Neural progenitor cell (in vitro differentiated cells): Measurements from ENCODE around the gene C4BPA.

Experiments
- CTCF ChIP-seq: fragments of 200-600 bp; sonication (generic); IDR thresholded peaks from 2 replicates; pipeline ENCODE4 v1.5.1; 2017; ENCODE audit warnings: antibody characterized with exemption, mild to moderate bottlenecking
- EZH2phosphoT487 ChIP-seq: fragments of 200-600 bp; sonication (generic); IDR thresholded peaks from 2 replicates; pipeline ENCODE4 v1.6.1; 2017; ENCODE audit warnings: antibody characterized with exemption

- TF ChIP-seq EZH2phosphoT487 (no peak), CTCF (no peak)
Measured at GRCh38 chr1:207134581-207134980, 30.5 kb downstream of the C4BPA start.
